PC-3 (cell line): ENCODE data around the gene ILKAP. TPM values are rescaled to one million over a fixed set of nuclear protein-coding genes. Genes with fewer than 3 reads are reported as not detected.
A peak's percentile ranks its signal among the peaks of the same experiment; 100 is the strongest.

Experiments used
- ATAC-seq: fragments of 200-7000 bp; cut with Tn5 transposase; 2 replicates; pipeline ENCODE4 v1.9.1; 2020; ENCODE audit warnings: mild to moderate bottlenecking, moderate library complexity
- BruUV-seq: library from RNA; stranded (reverse); fragments of 400-500 nt; replicated peaks from 2 replicates; lab custom pipeline; 2021; lab: Mats Ljungman, UMichigan
- CTCF ChIA-PET: fragments of 300-600 bp; sonication (Branson Sonifier 250); formaldehyde crosslinking; loops from one replicate; lab custom pipeline; 2022; ENCODE audit warnings: antibody characterized with exemption; lab: Charles Lee
- POLR2A ChIA-PET: fragments of 300-600 bp; sonication (Branson Sonifier 250); formaldehyde crosslinking; loops from one replicate; lab custom pipeline; 2022; ENCODE audit warnings: antibody characterized with exemption; ENCODE audit not compliant: unreplicated experiment; lab: Charles Lee
- DNase-seq: peaks from one replicate; pipeline ENCODE4 v3.0.0-alpha.2; 2015
- H2AFZ ChIP-seq: fragments of 300-600 bp; sonication (generic); 2 replicates; pipeline ENCODE4 v1.6.0; 2016; ENCODE audit warnings: antibody characterized with exemption, low read length
- H3F3A ChIP-seq: fragments of 300-600 bp; sonication (generic); one replicate; pipeline ENCODE4 v1.6.0; 2017; ENCODE audit warnings: antibody characterized with exemption, low read length, control low read depth, mild to moderate bottlenecking; ENCODE audit not compliant: unreplicated experiment
- H3K27ac ChIP-seq: fragments of 300-600 bp; sonication (generic); 2 replicates; pipeline ENCODE4 v1.5.1; 2016; ENCODE audit warnings: mild to moderate bottlenecking, low read length
- H3K27me3 ChIP-seq: fragments of 300-600 bp; sonication (generic); 2 replicates; pipeline ENCODE4 v1.6.1; 2016; ENCODE audit warnings: low read length, mixed read lengths
- H3K36me3 ChIP-seq: fragments of 300-600 bp; sonication (generic); 2 replicates; pipeline ENCODE4 v1.6.1; 2016; ENCODE audit warnings: low read depth, mixed run types, low read length, mixed read lengths
- H3K4me1 ChIP-seq: fragments of 300-600 bp; sonication (generic); 2 replicates; pipeline ENCODE4 v1.5.1; 2016; ENCODE audit warnings: low read length; ENCODE audit not compliant: insufficient read depth
- H3K4me2 ChIP-seq: fragments of 300-600 bp; sonication (generic); 2 replicates; pipeline ENCODE4 v1.6.0; 2016; ENCODE audit warnings: low read length
- H3K4me3 ChIP-seq: fragments of 300-600 bp; sonication (generic); 2 replicates; pipeline ENCODE4 v1.5.1; 2016; ENCODE audit warnings: mild to moderate bottlenecking, low read length, mixed read lengths
- H3K79me2 ChIP-seq: fragments of 300-600 bp; sonication (generic); 2 replicates; pipeline ENCODE4 v1.6.1; 2017; ENCODE audit warnings: low read length, mixed read lengths
- H3K9ac ChIP-seq: fragments of 300-600 bp; sonication (generic); 2 replicates; pipeline ENCODE4 v1.6.0; 2016; ENCODE audit warnings: mild to moderate bottlenecking, low read length
- H3K9me2 ChIP-seq: fragments of 300-600 bp; sonication (generic); replicated peaks from 2 replicates; pipeline ENCODE4 v1.6.1; 2016; ENCODE audit warnings: mixed run types, low read length, mixed read lengths
- H3K9me3 ChIP-seq: fragments of 300-600 bp; sonication (generic); 2 replicates; pipeline ENCODE4 v1.6.1; 2016; ENCODE audit warnings: low read length, mixed read lengths
- H4K20me1 ChIP-seq: fragments of 300-600 bp; sonication (generic); 2 replicates; pipeline ENCODE4 v1.6.1; 2016; ENCODE audit warnings: low read length, mixed read lengths
- EZH2 ChIP-seq: fragments of 300-600 bp; sonication (generic); IDR thresholded peaks from one replicate; pipeline ENCODE4 v1.6.1; 2017; ENCODE audit warnings: antibody characterized with exemption, mild to moderate bottlenecking, low read length; ENCODE audit not compliant: unreplicated experiment
- EZH2phosphoT487 ChIP-seq: fragments of 300-600 bp; sonication (generic); IDR thresholded peaks from 2 replicates; pipeline ENCODE4 v1.6.1; 2018; ENCODE audit warnings: mild to moderate bottlenecking, antibody characterized with exemption, low read length, borderline replicate concordance
- intact Hi-C: fragments of 100-400 bp; cut with micrococcal nuclease; formaldehyde crosslinking; loops from 2 replicates; pipeline ENCODE4 v1.9.0; 2023
- total RNA-seq: library from RNA; depleted of rRNA; stranded (reverse); fragments of >200 nt; gene quantifications from 2 replicates; pipeline ENCODE4 v1.2.3, GENCODE V29; 2014
- TF ChIP-seq, protein P1 (sequence below): fragments of 300-600 bp; sonication (generic); conservative IDR thresholded peaks from 2 replicates; pipeline ENCODE4 v1.5.1; 2017; ENCODE audit warnings: antibody characterized with exemption, low read depth, mild to moderate bottlenecking, low read length

ILKAP gene
- total RNA-seq, 1 experiment from 2014 or later, result 30.7 TPM

DNA sequence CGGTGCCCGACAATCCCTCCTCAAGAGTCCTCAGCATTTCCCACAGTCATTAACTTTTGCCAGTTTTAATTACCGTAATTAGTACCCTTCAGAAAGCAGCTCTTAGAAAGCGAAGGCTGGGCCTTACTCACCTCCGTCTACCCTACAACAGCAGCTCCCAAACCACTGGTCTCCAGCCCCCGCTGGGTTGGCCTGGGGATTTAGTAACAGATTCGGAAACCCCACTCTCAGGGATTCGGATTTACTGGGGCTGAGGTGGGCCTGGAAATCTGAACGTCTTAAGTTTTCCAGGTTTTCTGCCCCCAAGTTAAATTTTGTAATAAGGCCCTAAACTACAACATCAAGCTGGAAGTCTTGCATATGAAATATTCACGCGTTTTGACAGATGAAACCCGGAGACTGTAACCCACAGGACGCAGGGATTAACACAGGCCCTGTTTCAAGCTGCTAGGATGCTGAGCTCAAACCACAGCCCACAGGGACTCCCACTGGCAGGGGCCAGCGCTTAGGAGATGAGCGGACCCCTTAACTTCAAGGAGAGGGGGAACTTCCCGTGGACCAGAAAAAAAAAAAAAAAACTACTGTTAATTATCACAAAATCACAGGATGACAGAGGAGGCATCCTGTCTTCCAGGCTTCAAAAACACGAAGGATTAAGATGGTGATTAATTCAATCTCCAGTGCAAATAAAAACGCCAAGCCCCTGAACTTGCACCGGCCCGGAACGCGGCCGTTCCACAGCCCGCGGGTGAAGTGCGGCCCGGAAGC, 985 bp downstream of the ILKAP start:
- CTCF ChIA-PET, result no interaction called here
- intact Hi-C loops, result no loop called here

DNA sequence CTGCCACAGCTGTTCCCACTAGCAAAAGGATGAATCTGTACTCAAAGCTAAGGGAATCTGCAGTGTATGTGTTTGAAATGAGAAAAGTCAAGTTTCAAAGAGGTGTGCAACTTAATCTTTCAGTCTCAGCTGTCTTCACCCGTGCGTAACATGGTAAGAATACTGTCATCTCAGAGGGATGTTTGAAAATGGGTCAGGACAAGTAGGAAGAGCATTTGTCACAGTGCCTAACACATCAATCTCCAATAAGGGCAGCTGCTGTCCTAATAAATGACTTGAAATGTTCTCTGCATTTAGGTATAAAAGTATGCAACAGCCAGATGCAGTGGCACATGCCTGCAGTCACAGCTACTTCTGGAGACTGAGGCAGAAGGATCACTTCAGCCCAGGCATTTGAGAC, 13.1 kb downstream of the ILKAP start:
- H3K9me2 ChIP-seq, result no peaks in the 10 kb centered on the region
- no peaks in the 10 kb centered on the region for H3F3A ChIP-seq
- POLR2A ChIA-PET, result no interaction called here
- no peaks in the 10 kb centered on the region for H3K9me3 ChIP-seq
- H3K79me2 ChIP-seq, result peaks cover 11% of the 10 kb centered on the region
- H2AFZ ChIP-seq, result no peak overlapping the region
- no peaks in the 10 kb centered on the region for H3K4me1 ChIP-seq
- H3K4me2 ChIP-seq, result no peak overlapping the region
- TF ChIP-seq, protein P1, sequence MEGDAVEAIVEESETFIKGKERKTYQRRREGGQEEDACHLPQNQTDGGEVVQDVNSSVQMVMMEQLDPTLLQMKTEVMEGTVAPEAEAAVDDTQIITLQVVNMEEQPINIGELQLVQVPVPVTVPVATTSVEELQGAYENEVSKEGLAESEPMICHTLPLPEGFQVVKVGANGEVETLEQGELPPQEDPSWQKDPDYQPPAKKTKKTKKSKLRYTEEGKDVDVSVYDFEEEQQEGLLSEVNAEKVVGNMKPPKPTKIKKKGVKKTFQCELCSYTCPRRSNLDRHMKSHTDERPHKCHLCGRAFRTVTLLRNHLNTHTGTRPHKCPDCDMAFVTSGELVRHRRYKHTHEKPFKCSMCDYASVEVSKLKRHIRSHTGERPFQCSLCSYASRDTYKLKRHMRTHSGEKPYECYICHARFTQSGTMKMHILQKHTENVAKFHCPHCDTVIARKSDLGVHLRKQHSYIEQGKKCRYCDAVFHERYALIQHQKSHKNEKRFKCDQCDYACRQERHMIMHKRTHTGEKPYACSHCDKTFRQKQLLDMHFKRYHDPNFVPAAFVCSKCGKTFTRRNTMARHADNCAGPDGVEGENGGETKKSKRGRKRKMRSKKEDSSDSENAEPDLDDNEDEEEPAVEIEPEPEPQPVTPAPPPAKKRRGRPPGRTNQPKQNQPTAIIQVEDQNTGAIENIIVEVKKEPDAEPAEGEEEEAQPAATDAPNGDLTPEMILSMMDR, result no peak
- TF ChIP-seq EZH2phosphoT487 (no peak), EZH2 (no peak)
- no peak overlapping the region for H3K27ac ChIP-seq
- no peaks in the 10 kb centered on the region for H3K27me3 ChIP-seq
- H3K36me3 ChIP-seq, result peaks cover 61% of the 10 kb centered on the region
- ATAC-seq (no peak), DNase-seq (no peak)
- no peak overlapping the region for H3K9ac ChIP-seq
- no TSS peak for BruUV-seq
- intact Hi-C loops, result no loop called here
- CTCF ChIA-PET, result no interaction called here
- no peak overlapping the region for H3K4me3 ChIP-seq
- 0 out of 2 replicates have a peak, but pooled peaks cover 2% of the 10 kb centered on the region for H4K20me1 ChIP-seq

More for the DNA sequence above, 985 bp downstream of the ILKAP start:
- Histone ChIP-seq H3K4me1 (peaks cover 27% of the 10 kb centered on the region), H3K4me3 (peak overlapping the region; percentile 82), H4K20me1 (peaks cover 44% of the 10 kb centered on the region), H3K9me2 (no peaks in the 10 kb centered on the region), H3F3A (no peaks in the 10 kb centered on the region), H3K9ac (peak overlapping the region; percentile 92), H3K9me3 (no peaks in the 10 kb centered on the region), H3K27ac (no peak overlapping the region), H3K79me2 (peaks cover 57% of the 10 kb centered on the region), H3K4me2 (peak overlapping the region; percentile 94), H2AFZ (no peak overlapping the region), H3K36me3 (no peaks in the 10 kb centered on the region), H3K27me3 (peaks cover 6% of the 10 kb centered on the region; the same call in 1 of the 2 replicates)
- TF ChIP-seq EZH2phosphoT487, result no peak
- no peak for TF ChIP-seq EZH2
- TF ChIP-seq, protein P1, result no peak
- DNase-seq, result no peak
- POLR2A ChIA-PET, result interaction anchor here (0.7 kb wide), 1 partner anchor 36 kb away, joined by 4 read pairs; no protein-coding TSS in a partner anchor
- ATAC-seq, result no peak
- TSS peak; percentile 49 for BruUV-seq
